HEK293 (cell line): Measurements from ENCODE around the gene POFUT2.

Source experiments
- CTCF ChIA-PET: fragments of 350-600 bp; formaldehyde crosslinking; extraction: SDS; loops from one replicate; lab custom pipeline; 2021; ENCODE audit warnings: antibody characterized with exemption; lab: Yijun Ruan, JAX
- POLR2A ChIA-PET: fragments of 300-600 bp; formaldehyde crosslinking; extraction: SDS; loops from one replicate; lab custom pipeline; 2020; ENCODE audit warnings: antibody characterized with exemption, inconsistent platforms; lab: Yijun Ruan, JAX
- H3K27ac ChIP-seq: fragments of 200-500 bp; sonication (Bioruptor generic); 2 replicates; pipeline ENCODE4 v1.5.1; 2014; ENCODE audit warnings: low read depth, low read length, control low read depth, inconsistent platforms; ENCODE audit errors: extremely low read depth
- H3K36me3 ChIP-seq, 2 experiments: fragments of 200-500 bp in 1 of 2; sonication (Bioruptor generic) in 1 of 2; 1 replicate in 1 of 2; 2 replicates in 1 of 2; pipeline ENCODE4 v1.5.1; 2014 to 2017; ENCODE audit warnings: inconsistent platforms in 2 of 2, low read length in 2 of 2; ENCODE audit not compliant: control insufficient read depth in 2 of 2, insufficient read depth in 1 of 2
- H3K4me1 ChIP-seq: fragments of 200-500 bp; sonication (Bioruptor generic); 2 replicates; pipeline ENCODE4 v1.5.1; 2014; ENCODE audit warnings: mild to moderate bottlenecking, low read length, inconsistent platforms; ENCODE audit not compliant: control insufficient read depth, insufficient read depth
- H3K4me3 ChIP-seq: 2 replicates; pipeline ENCODE4 v1.5.1; 2011; ENCODE audit warnings: low read depth, mild to moderate bottlenecking, control low read depth, low read length, moderate library complexity
- H3K9me3 ChIP-seq: fragments of 200-500 bp; sonication (Bioruptor generic); 2 replicates; pipeline ENCODE4 v1.5.1; 2014; ENCODE audit warnings: low read depth, low read length, inconsistent platforms; ENCODE audit not compliant: control insufficient read depth, insufficient read depth
- EGR2 ChIP-seq: fragments of 450-650 bp; formaldehyde crosslinking; IDR thresholded peaks from 2 replicates; pipeline ENCODE4 v1.5.1; 2016; ENCODE audit warnings: low read depth, missing biosample characterization, missing genetic modification characterization
- GLI2 ChIP-seq: fragments of 450-650 bp; formaldehyde crosslinking; IDR thresholded peaks from 2 replicates; pipeline ENCODE4; 2017; ENCODE audit warnings: missing biosample characterization, missing genetic modification characterization, low read depth, borderline replicate concordance
- HOXD13 ChIP-seq: sonication (generic); formaldehyde crosslinking; IDR thresholded peaks from 2 replicates; pipeline ENCODE4 v1.8.0; 2022; ENCODE audit warnings: missing genetic modification reagents, borderline replicate concordance
- KLF10 ChIP-seq: fragments of 450-650 bp; IDR thresholded peaks from 2 replicates; pipeline ENCODE4 v1.5.1; 2018; ENCODE audit warnings: missing biosample characterization, mild to moderate bottlenecking, missing genetic modification characterization
- REPIN1 ChIP-seq: fragments of 450-650 bp; formaldehyde crosslinking; IDR thresholded peaks from 2 replicates; pipeline ENCODE4 v1.5.1; 2017; ENCODE audit warnings: missing biosample characterization, missing genetic modification characterization, low read depth
- SCRT2 ChIP-seq: fragments of 450-650 bp; formaldehyde crosslinking; IDR thresholded peaks from 2 replicates; pipeline ENCODE4 v1.5.1; 2016; ENCODE audit warnings: missing biosample characterization, missing genetic modification characterization
- ZBTB8A ChIP-seq: fragments of 450-650 bp; formaldehyde crosslinking; IDR thresholded peaks from 2 replicates; pipeline ENCODE4 v1.5.1; 2016; ENCODE audit warnings: missing biosample characterization, missing genetic modification characterization
- ZEB2 ChIP-seq: fragments of 450-650 bp; formaldehyde crosslinking; IDR thresholded peaks from 2 replicates; pipeline ENCODE4 v1.5.1; 2016; ENCODE audit warnings: missing biosample characterization, missing genetic modification characterization
- ZFHX2 ChIP-seq: fragments of 450-650 bp; formaldehyde crosslinking; conservative IDR thresholded peaks from 2 replicates; pipeline ENCODE4 v1.5.1; 2016; ENCODE audit warnings: missing biosample characterization, missing genetic modification characterization
- ZFP37 ChIP-seq: fragments of 450-650 bp; formaldehyde crosslinking; IDR thresholded peaks from 2 replicates; pipeline ENCODE4 v1.5.1; 2016; ENCODE audit warnings: missing biosample characterization, missing genetic modification characterization
- ZNF146 ChIP-seq: fragments of 450-650 bp; formaldehyde crosslinking; IDR thresholded peaks from 2 replicates; pipeline ENCODE4 v1.5.1; 2016; ENCODE audit warnings: missing biosample characterization, missing genetic modification characterization
- ZNF155 ChIP-seq: fragments of 450-650 bp; formaldehyde crosslinking; IDR thresholded peaks from 2 replicates; pipeline ENCODE4 v1.5.1; 2016; ENCODE audit warnings: missing biosample characterization, missing genetic modification characterization
- ZNF211 ChIP-seq: fragments of 450-650 bp; formaldehyde crosslinking; IDR thresholded peaks from 2 replicates; pipeline ENCODE4 v1.5.1; 2016; ENCODE audit warnings: low read depth, missing biosample characterization, missing genetic modification characterization
- ZNF274 ChIP-seq, 2 experiments: fragments of 200-500 bp in 1 of 2; fragments of 450-650 bp in 1 of 2; sonication (Bioruptor generic) in 1 of 2; formaldehyde crosslinking in 1 of 2; IDR thresholded peaks; 2 replicates each; pipeline versions ENCODE4 v1.5.1 to v1.6.1; 2014 to 2016; ENCODE audit warnings: borderline replicate concordance in 1 of 2, inconsistent platforms in 1 of 2, low read length in 1 of 2, missing biosample characterization in 1 of 2, missing genetic modification characterization in 1 of 2
- ZNF394 ChIP-seq: fragments of 450-650 bp; formaldehyde crosslinking; IDR thresholded peaks from 2 replicates; pipeline ENCODE4 v1.5.1; 2016; ENCODE audit warnings: missing biosample characterization, missing genetic modification characterization, mild to moderate bottlenecking, moderate library complexity, borderline replicate concordance
- ZNF423 ChIP-seq: fragments of 450-650 bp; formaldehyde crosslinking; IDR thresholded peaks from 2 replicates; pipeline ENCODE4 v1.5.1; 2016; ENCODE audit warnings: missing biosample characterization, missing genetic modification characterization
- ZNF473 ChIP-seq: fragments of 450-650 bp; formaldehyde crosslinking; IDR thresholded peaks from 2 replicates; pipeline ENCODE4 v1.5.1; 2017; ENCODE audit warnings: missing biosample characterization, missing genetic modification characterization
- ZNF544 ChIP-seq: fragments of 450-650 bp; formaldehyde crosslinking; IDR thresholded peaks from 2 replicates; pipeline ENCODE4 v1.5.0; 2017; ENCODE audit warnings: missing biosample characterization, missing genetic modification characterization
- ZNF558 ChIP-seq: fragments of 450-650 bp; formaldehyde crosslinking; IDR thresholded peaks from 2 replicates; pipeline ENCODE4 v1.5.1; 2016; ENCODE audit warnings: missing biosample characterization, missing genetic modification characterization
- ZNF664 ChIP-seq: fragments of 450-650 bp; formaldehyde crosslinking; IDR thresholded peaks from 2 replicates; pipeline ENCODE4 v1.5.1; 2016; ENCODE audit warnings: missing biosample characterization, missing genetic modification characterization
- ZNF76 ChIP-seq: fragments of 450-650 bp; formaldehyde crosslinking; IDR thresholded peaks from 2 replicates; pipeline ENCODE4; 2016; ENCODE audit warnings: low read depth, missing biosample characterization, missing genetic modification characterization, borderline replicate concordance
- ZNF830 ChIP-seq: fragments of 450-650 bp; IDR thresholded peaks from 2 replicates; pipeline ENCODE4 v1.5.0; 2018; ENCODE audit warnings: missing biosample characterization, missing genetic modification characterization, low read depth, mild to moderate bottlenecking, moderate library complexity
- ZSCAN30 ChIP-seq: fragments of 450-650 bp; IDR thresholded peaks from 2 replicates; pipeline ENCODE4 v1.5.1; 2018; ENCODE audit warnings: missing biosample characterization, mild to moderate bottlenecking, missing genetic modification characterization, moderate library complexity
- TF ChIP-seq, protein P1 (sequence below): fragments of 450-650 bp; formaldehyde crosslinking; IDR thresholded peaks from 2 replicates; pipeline ENCODE4 v1.5.1; 2016; ENCODE audit warnings: missing biosample characterization, missing genetic modification characterization
- TF ChIP-seq, protein P2 (sequence below): fragments of 450-650 bp; formaldehyde crosslinking; IDR thresholded peaks from 2 replicates; pipeline ENCODE4 v1.5.1; 2016; ENCODE audit warnings: missing biosample characterization, missing genetic modification characterization

POFUT2 gene

DNA sequence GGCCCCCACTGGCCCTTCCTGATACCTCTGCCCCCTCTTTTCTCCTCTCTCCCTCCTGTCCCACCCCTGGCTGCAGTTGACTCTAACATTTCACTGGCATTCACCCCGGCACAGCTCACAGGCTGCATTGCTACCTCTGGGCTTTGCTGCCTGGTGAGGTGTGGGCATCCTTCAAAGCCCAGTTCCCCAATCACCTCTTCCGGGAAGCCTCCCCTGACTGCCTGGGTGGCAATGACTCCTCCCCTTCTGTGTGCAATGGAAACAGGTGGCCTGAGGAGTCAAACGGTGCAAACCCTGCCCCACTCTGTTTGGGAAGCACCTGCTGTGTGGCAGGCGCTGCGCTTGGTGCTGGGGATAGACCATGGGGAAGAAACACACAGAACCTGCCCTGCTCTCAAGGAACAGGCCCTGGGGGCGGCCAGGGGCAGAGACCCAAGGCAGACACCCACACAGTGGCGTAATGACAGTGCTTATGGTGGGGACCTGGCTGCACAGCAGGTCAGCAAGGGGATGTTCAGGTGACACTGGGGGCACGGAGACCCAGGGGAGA, 39.3 kb upstream of the POFUT2 start (continued):
- TF ChIP-seq, protein P1, sequence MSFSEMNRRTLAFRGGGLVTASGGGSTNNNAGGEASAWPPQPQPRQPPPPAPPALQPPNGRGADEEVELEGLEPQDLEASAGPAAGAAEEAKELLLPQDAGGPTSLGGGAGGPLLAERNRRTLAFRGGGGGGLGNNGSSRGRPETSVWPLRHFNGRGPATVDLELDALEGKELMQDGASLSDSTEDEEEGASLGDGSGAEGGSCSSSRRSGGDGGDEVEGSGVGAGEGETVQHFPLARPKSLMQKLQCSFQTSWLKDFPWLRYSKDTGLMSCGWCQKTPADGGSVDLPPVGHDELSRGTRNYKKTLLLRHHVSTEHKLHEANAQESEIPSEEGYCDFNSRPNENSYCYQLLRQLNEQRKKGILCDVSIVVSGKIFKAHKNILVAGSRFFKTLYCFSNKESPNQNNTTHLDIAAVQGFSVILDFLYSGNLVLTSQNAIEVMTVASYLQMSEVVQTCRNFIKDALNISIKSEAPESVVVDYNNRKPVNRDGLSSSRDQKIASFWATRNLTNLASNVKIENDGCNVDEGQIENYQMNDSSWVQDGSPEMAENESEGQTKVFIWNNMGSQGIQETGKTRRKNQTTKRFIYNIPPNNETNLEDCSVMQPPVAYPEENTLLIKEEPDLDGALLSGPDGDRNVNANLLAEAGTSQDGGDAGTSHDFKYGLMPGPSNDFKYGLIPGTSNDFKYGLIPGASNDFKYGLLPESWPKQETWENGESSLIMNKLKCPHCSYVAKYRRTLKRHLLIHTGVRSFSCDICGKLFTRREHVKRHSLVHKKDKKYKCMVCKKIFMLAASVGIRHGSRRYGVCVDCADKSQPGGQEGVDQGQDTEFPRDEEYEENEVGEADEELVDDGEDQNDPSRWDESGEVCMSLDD, result no peak
- TF ChIP-seq ZNF830 (tag by site-specific recombination), result no peak
- TF ChIP-seq ZFP37 (tag by site-specific recombination), result no peak
- TF ChIP-seq ZNF664, result no peak
- no peak for TF ChIP-seq ZNF558 (tag by site-specific recombination)
- TF ChIP-seq ZNF211 (tag by site-specific recombination), result no peak

DNA sequence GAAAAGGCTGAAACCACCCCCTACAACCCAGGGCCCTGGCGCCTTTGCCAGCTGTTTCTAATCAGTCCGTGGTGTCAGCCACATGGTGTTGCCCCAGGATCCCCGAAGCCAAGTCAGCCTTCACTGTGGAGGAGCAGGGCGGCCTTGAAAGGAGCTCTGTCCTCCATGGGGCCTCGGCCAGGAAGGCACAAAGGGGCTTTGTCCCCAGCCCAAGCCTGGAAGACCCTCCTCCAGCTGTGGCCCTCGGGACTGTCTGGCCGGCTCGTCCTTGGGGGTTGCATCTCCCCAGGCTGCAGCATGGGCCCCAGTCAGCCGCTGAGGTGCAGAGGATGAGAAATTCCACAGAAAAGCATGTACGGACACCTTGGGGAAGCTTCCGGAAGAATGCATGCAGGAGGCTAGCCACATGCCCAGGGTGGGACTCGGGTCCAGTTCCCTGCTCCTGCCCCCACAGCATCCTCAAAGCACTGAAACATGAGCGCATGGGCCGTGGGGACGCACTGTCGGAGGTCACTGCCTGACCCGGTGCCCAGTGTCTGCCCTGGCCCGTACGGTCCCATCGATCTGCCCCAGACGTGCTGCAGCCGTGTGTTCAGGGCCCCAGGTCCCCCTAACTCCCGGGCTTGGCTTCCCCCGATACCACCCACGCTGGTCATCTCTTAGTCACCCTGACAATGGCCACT, 38.6 kb upstream of the POFUT2 start:
- TF ChIP-seq, protein P2, sequence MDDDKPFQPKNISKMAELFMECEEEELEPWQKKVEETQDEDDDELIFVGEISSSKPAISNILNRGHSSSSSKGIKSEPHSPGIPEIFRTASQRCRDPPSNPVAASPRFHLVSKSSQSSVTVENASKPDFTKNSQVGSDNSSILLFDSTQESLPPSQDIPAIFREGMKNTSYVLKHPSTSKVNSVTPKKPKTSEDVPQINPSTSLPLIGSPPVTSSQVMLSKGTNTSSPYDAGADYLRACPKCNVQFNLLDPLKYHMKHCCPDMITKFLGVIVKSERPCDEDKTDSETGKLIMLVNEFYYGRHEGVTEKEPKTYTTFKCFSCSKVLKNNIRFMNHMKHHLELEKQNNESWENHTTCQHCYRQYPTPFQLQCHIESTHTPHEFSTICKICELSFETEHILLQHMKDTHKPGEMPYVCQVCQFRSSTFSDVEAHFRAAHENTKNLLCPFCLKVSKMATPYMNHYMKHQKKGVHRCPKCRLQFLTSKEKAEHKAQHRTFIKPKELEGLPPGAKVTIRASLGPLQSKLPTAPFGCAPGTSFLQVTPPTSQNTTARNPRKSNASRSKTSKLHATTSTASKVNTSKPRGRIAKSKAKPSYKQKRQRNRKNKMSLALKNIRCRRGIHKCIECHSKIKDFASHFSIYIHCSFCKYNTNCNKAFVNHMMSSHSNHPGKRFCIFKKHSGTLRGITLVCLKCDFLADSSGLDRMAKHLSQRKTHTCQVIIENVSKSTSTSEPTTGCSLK (tag by site-specific recombination), result no peak
- no peak for TF ChIP-seq ZNF394 (tag by site-specific recombination)
- H3K4me1 ChIP-seq, result peaks cover 4% of the 10 kb centered on the region; the same call in 1 of the 2 replicates
- H3K36me3 ChIP-seq, result no peaks in the 10 kb centered on the region
- no peak overlapping the region for H3K4me3 ChIP-seq
- H3K9me3 ChIP-seq, result no peaks in the 10 kb centered on the region
- ChIA-PET POLR2A (no interaction called here), CTCF (interaction anchor here (1.3 to 1.5 kb wide), 2 partner anchors 17 to 21 kb away, joined by 3 read pairs; no protein-coding TSS in a partner anchor)
- H3K27ac ChIP-seq, result no peak overlapping the region

DNA sequence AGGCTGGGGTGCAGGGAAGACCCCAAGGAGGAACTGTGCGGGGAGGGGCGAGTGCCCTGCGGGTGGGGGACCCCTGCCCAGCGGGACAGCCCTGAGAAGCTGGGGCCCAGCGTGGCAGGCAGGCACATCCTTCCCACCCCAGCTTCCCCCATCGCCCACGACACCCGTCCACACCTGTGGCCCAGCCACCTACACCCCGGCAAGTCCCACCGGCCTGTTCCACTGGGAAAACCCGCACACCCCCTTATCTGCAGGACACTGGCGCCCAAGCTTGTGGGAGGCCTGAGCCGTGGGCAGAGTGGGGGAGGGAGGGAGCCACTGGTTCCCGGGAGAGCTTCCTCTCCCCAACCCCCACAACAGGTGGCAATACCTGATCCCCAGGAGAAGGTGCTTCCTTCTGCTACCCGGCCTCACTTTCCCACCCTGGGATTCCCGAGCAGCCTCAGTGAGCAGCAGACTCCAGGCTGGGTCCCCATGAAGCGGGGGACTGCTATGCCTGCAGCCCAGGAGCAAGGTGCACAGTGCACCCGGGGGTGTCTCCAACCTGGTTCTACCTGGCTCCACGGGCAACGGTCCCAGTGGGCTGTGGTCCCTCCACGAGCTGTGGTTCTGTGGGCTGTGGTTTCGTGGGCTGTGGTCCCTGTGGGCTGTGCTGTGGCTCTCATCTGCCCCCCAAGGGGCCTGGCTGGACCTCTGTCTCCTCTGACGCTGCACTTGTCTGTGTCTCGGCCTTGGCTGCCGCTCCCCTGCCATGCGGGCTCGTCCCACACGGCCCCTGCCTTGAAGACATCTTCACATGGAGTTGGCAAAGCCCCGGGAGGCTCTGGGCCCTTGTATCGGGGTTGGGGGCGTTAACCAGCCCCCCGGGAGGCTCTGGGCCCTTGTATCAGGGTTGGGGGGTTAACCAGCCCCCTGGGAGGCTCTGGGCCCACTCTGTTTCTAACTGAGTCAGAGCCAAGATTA, 37.8 kb upstream of the POFUT2 start:
- H3K4me3 ChIP-seq, result no peak overlapping the region
- no peak overlapping the region for H3K27ac ChIP-seq
- peaks cover 4% of the 10 kb centered on the region; the same call in 1 of the 2 replicates for H3K4me1 ChIP-seq
- POLR2A ChIA-PET, result no interaction called here
- CTCF ChIA-PET, result interaction anchor here (0.6 to 1.5 kb wide), 4 partner anchors 16 to 35 kb away, joined by 3 to 4 read pairs (median 3); no protein-coding TSS in a partner anchor
- no peaks in the 10 kb centered on the region for H3K9me3 ChIP-seq
- H3K36me3 ChIP-seq, result no peaks in the 10 kb centered on the region
- TF ChIP-seq ZSCAN30 (tag by site-specific recombination) (no peak), HOXD13 (no peak), ZFHX2 (peak; percentile 89), ZNF473 (tag by site-specific recombination) (no peak), ZNF274 (IDR thresholded peaks at IDR 0.05; ENCODE audit: low read length) (no peak), ZNF274 (tag by site-specific recombination; IDR thresholded peaks at IDR 0.05; ENCODE audit: borderline replicate concordance) (no peak), SCRT2 (peak; percentile 90), ZNF544 (no peak), GLI2 (tag by site-specific recombination) (no peak), REPIN1 (tag by site-specific recombination) (no peak), ZEB2 (tag by site-specific recombination) (0 out of 2 replicates have a peak, but pooled peaks have one; percentile 22), ZNF76 (no peak), ZBTB8A (no peak), ZNF423 (0 out of 2 replicates have a peak, but pooled peaks have one; percentile 21), EGR2 (tag by site-specific recombination) (peak; percentile 88), KLF10 (tag by site-specific recombination) (no peak), ZNF146 (tag by site-specific recombination) (no peak), ZNF155 (no peak)
